DMS79 treated with DMSO at 0.1 percent for 48 hours (cell line): ENCODE data around the gene FXYD3.

Experiments
- DNase-seq: peaks from one replicate; lab custom pipeline; 2025; lab: John Stamatoyannopoulos, UW

The FXYD3 gene

DNA sequence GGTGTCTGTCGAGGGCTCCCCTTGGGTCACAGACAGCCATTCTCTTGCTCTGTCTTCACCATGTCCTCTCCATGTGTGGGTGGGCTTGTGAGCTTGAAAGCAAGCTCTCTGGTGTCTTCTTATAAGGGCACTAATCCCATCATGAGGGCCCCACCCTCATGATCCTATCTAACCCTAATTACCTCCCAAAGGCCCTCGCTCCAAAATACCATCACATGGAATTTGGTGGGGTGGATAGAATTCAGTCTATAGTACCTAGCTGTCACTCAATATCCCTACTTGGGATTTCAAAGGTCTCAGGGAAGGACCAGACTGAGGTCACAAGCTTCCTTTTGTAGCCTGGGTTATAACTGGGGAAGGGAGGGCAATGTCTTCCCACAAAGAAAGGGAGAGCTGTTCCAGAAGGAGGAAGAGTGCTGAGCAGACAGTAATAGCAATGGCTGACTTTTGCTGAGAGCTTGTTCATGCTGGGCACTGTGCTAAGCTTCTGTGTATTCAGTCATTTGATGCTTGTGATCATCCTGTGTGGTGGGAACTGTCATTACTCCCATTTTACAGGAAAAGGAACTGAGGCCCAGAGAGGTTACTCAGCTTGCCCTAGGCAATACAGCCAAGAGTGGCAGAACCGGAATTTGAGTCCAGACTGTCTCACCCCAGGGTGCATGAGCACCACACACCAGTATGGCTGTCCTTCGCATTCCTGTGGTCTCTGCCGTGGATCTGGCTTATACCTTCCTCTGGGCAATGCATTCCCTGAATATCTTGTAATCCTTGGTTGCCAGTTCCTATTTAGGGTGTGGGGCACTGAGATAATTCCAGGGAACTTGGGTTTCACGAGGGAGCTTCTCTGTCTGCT lies 47.1 kb downstream of the FXYD3 start:
- no peak for DNase-seq

DNA sequence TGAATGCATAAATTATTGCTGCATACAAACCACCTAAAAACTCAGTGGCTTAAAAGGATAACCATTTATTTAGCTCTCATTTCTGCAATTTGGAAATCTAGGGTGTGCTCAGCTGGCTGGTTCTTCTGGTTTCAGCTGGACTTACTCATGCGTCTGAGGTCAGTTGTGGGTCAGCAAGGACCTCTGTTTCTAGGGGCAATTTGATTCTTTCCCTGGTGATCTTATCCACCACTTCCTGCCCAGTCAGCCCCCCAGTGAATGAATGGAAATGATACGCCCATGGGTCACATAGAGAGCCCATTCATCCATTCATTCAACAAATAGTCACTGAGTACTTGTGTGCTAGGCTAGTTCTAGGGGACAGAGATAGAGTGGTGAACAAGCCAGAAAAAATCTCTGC lies 48.8 kb downstream of the FXYD3 start:
- no peak for DNase-seq

- no peak for DNase-seq
Observed at GRCh38 chr19:35165200-35166058, 49.8 kb downstream of the FXYD3 start.

DNA sequence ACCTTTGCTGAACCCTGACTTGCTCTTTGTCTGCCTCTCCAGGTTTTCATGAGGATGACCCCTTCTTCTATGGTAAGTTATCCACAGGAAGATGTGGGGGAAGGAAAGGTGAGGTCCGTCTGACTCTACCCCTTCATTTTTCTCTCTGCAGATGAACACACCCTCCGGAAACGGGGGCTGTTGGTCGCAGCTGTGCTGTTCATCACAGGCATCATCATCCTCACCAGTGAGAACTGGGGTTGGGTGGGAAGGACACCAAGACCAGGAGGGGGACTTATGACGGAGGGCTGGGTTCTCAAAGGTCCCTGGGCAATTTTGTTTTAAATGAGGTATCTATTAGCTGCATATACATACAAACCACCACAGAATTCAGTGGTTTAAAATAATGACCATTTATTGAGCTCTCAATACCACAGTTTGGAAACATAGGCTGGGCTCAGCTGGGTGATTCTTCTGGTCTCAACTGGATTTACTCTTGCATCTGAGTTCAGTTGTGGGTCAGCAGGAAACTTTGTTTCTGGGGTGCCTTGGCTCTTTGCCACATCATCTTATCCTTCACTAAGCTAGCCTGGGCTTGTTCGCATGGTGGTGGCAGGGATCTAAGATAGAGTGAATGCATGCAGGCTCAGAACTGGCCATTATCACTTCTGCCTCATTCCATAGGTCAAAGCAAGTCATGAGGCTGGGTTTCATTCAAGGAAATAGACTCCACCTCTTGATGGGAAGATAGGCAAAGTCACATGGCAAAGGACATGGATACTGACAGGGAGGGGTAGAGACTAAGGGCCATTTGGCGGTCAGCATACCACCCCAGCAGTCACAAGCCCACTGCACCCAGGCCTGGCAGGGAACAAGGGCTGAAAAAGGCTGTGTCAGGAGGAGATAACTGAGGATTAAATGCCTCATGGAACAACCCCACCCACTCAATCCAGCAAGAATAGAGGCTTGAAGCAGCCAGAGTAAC lies 50.8 kb downstream of the FXYD3 start:
- no peak for DNase-seq

- DNase-seq, result no peak
Observed at GRCh38 chr19:35167251-35168119, 51.9 kb downstream of the FXYD3 start.

GRCh38 chr19:35168196-35168595 lies 52.6 kb downstream of the FXYD3 start:
- DNase-seq, result no peak

DNA sequence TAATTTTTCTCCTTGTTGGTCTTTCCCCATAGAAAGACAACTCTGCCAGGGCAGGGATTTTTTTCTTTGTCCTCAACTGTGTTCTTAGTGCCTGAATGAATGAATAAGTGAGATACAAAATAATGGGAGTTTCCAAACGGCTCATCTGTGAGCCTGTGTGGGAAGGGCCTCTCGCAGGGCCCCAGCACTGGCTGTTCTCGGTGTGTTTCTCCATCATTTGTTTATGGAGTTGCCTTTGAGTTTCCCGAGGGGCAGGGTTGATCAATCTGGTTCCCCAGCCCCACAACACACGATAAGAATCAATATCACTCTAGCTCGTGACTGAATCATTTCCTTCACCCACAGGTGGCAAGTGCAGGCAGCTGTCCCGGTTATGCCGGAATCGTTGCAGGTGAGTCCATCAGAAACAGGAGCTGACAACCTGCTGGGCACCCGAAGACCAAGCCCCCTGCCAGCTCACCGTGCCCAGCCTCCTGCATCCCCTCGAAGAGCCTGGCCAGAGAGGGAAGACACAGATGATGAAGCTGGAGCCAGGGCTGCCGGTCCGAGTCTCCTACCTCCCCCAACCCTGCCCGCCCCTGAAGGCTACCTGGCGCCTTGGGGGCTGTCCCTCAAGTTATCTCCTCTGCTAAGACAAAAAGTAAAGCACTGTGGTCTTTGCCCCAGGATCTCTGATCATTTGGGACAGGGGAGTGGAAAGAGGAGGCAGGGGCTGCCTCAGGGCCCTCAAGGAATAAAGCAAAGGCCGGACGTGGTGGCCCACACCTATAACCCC lies 53.8 kb downstream of the FXYD3 start:
- no peak for DNase-seq

- no peak for DNase-seq
Observed at GRCh38 chr19:35170359-35171061, 54.9 kb downstream of the FXYD3 start.

- DNase-seq, result no peak
Observed at GRCh38 chr19:35171730-35172129, 56.1 kb downstream of the FXYD3 start.
